ENCODE results near the gene NEIL3.

DNA sequence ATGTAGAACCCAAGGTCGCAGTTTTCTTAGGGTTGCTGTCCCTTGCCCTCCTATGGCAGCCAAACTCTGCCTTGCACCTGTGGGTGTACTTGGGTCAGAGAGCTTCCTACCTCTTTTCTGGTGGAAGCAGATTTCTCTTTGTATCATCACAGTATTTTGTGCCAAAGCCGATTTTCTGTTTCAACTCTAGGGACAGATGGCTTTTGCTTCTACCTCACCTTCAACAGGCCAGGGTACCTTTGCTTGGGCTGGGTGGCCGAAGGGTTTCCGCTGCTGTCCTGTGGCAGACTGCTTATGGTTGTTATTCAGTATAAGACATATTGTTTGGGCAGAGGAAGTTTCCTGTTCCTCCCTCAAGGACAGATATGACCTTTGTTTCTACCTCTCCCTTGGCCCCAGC lies 22.4 kb downstream of the NEIL3 start:
- TF ChIP-seq, protein P1, sequence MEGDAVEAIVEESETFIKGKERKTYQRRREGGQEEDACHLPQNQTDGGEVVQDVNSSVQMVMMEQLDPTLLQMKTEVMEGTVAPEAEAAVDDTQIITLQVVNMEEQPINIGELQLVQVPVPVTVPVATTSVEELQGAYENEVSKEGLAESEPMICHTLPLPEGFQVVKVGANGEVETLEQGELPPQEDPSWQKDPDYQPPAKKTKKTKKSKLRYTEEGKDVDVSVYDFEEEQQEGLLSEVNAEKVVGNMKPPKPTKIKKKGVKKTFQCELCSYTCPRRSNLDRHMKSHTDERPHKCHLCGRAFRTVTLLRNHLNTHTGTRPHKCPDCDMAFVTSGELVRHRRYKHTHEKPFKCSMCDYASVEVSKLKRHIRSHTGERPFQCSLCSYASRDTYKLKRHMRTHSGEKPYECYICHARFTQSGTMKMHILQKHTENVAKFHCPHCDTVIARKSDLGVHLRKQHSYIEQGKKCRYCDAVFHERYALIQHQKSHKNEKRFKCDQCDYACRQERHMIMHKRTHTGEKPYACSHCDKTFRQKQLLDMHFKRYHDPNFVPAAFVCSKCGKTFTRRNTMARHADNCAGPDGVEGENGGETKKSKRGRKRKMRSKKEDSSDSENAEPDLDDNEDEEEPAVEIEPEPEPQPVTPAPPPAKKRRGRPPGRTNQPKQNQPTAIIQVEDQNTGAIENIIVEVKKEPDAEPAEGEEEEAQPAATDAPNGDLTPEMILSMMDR (conservative IDR thresholded peaks at IDR 0.05), result no peak
- no peak for TF ChIP-seq ZFX (IDR thresholded peaks at IDR 0.05)
